Tibial artery (tissue), 4 donors: ENCODE measurements around the gene CXCR2.

Source experiments
- DNase-seq, 2 donors: peaks; one replicate each; pipeline ENCODE4 v3.0.0-alpha.2; 2019
- H3K27ac ChIP-seq, 2 donors: fragments of 200-600 bp; sonication (generic) in 1 of 2; 1 replicate in 1 of 2; 2 replicates in 1 of 2; pipeline ENCODE4 v1.5.1; 2018 to 2019; ENCODE audit warnings: mild to moderate bottlenecking in 1 of 2
- H3K27me3 ChIP-seq, 2 donors: fragments of 200-600 bp; sonication (generic) in 1 of 2; one replicate each; pipeline versions ENCODE4 v1.5.1 to v1.6.0; 2016 to 2019
- H3K36me3 ChIP-seq, 3 donors: fragments of 200-600 bp; sonication (generic) in 2 of 3; one replicate each; pipeline ENCODE4 v1.5.1; 2016 to 2019; ENCODE audit warnings: mild to moderate bottlenecking in 2 of 3
- H3K4me1 ChIP-seq, 4 donors: fragments of 200-600 bp; sonication (generic) in 2 of 4; 1 replicate in 3 of 4; 2 replicates in 1 of 4; pipeline ENCODE4 v1.5.1; 2016 to 2019
- H3K4me3 ChIP-seq, 2 donors: fragments of 200-600 bp; sonication (generic) in 1 of 2; 1 replicate in 1 of 2; 2 replicates in 1 of 2; pipeline ENCODE4 v1.5.1; 2018 to 2019; ENCODE audit warnings: mild to moderate bottlenecking in 2 of 2
- H3K9me3 ChIP-seq, 3 donors: fragments of 200-600 bp; sonication (generic) in 1 of 3; one replicate each; pipeline ENCODE4 v1.5.1; 2016 to 2019
- CTCF ChIP-seq, 2 experiments: fragments of 200-600 bp in 1 of 2; fragments of 450-650 bp in 1 of 2; IDR thresholded peaks; one replicate each; pipeline ENCODE4 v1.5.1; 2017 to 2019; ENCODE audit warnings: antibody characterized with exemption in 2 of 2, mild to moderate bottlenecking in 1 of 2, moderate library complexity in 1 of 2
- intact Hi-C: fragments of 100-400 bp; cut with DNase I; formaldehyde crosslinking; loops from one replicate; pipeline ENCODE4 v1.15.0; 2023; ENCODE audit warnings: low total_unique reads

Gene CXCR2

DNA sequence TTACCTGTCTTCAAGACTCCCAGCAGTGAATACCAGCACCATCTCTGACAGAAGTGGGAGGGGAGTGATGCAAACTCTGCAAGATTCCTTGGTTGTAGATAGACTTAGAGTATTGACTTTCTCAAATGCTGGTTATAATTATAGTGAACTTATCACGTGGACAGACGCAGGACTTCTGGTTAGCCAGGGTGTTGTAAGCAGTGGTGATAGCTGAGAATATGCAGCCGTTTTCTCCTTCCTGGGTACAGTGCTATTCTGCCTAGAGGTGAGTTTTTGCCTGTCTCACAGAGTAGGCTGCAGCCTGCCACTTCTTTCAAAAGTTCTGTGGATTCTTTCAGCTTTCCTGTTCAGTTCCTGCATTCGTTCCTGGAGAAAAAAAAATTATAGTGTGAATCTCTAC, 733 bp upstream of the CXCR2 start:
- no peak for DNase-seq
- no peaks in the 10 kb centered on the region for H3K36me3 ChIP-seq
- H3K4me3 ChIP-seq, result no peak overlapping the region
- no peak overlapping the region for H3K27ac ChIP-seq
- intact Hi-C loops, result no loop called here
- no peak for TF ChIP-seq CTCF (IDR thresholded peaks at IDR 0.05)
- peaks cover 0 to 13% (median 11%) of the 10 kb centered on the region in 3 donors for H3K9me3 ChIP-seq
- H3K27me3 ChIP-seq, result peaks cover 0 to 17% of the 10 kb centered on the region in 2 donors
- H3K4me1 ChIP-seq, result no peaks in the 10 kb centered on the region

GRCh38 chr2:218127929-218128455, 2.2 kb downstream of the CXCR2 start:
- no peak for TF ChIP-seq CTCF (IDR thresholded peaks at IDR 0.05)
- Histone ChIP-seq H3K36me3 (no peaks in the 10 kb centered on the region), H3K4me3 (no peak overlapping the region), H3K9me3 (no peaks in the 10 kb centered on the region), H3K27ac (no peak overlapping the region), H3K27me3 (peaks cover 0 to 17% of the 10 kb centered on the region in 2 donors), H3K4me1 (no peaks in the 10 kb centered on the region)
- DNase-seq, result no peak
- intact Hi-C loops, result no loop called here

- Histone ChIP-seq H3K27ac (no peak overlapping the region), H3K4me3 (no peak overlapping the region), H3K4me1 (no peaks in the 10 kb centered on the region), H3K9me3 (no peaks in the 10 kb centered on the region), H3K36me3 (no peaks in the 10 kb centered on the region), H3K27me3 (peaks cover 0 to 17% of the 10 kb centered on the region in 2 donors)
- intact Hi-C loops, result no loop called here
- no peak for TF ChIP-seq CTCF (IDR thresholded peaks at IDR 0.05)
- DNase-seq, result no peak
These were observed 3.1 kb downstream of the CXCR2 start for GRCh38 chr2:218128781-218129457.

- H3K36me3 ChIP-seq, result no peaks in the 10 kb centered on the region
- H3K4me1 ChIP-seq, result no peaks in the 10 kb centered on the region
- intact Hi-C loops, result no loop called here
- H3K27me3 ChIP-seq, result peaks cover 0 to 16% of the 10 kb centered on the region in 2 donors
- no peak for TF ChIP-seq CTCF (IDR thresholded peaks at IDR 0.05)
- no peak overlapping the region for H3K27ac ChIP-seq
- DNase-seq, result no peak
- H3K9me3 ChIP-seq, result no peaks in the 10 kb centered on the region
- no peak overlapping the region for H3K4me3 ChIP-seq
These were observed 3.8 kb downstream of the CXCR2 start for GRCh38 chr2:218129458-218130135.

- no peaks in the 10 kb centered on the region for H3K36me3 ChIP-seq
- H3K27me3 ChIP-seq, result peaks cover 0 to 13% of the 10 kb centered on the region in 2 donors
- TF ChIP-seq CTCF (IDR thresholded peaks at IDR 0.05), result no peak
- no peaks in the 10 kb centered on the region for H3K4me1 ChIP-seq
- no peak overlapping the region for H3K4me3 ChIP-seq
- H3K27ac ChIP-seq, result no peak overlapping the region
- H3K9me3 ChIP-seq, result no peaks in the 10 kb centered on the region
- intact Hi-C loops, result no loop called here
- DNase-seq, result no peak
These were observed 4.5 kb downstream of the CXCR2 start for GRCh38 chr2:218130377-218130776.
